ENCODE data around the gene NFIA. TPM values are rescaled to one million over a fixed set of nuclear protein-coding genes. Genes with fewer than 3 reads are reported as not detected.

Gene NFIA
- total RNA-seq, 1 experiment from 2014 or later: 12.6 TPM

- in situ Hi-C loops (cut with HindIII; ENCODE audit: low pct_unique_long_range_greater_than_20kb, low sequenced_read_pairs): no loop called here
- DNase-seq (ENCODE audit: low read depth, low spot score): no peak
These were observed 100.1 kb downstream of the NFIA start for GRCh38 chr1:61182480-61182879.

- DNase-seq (ENCODE audit: low read depth, low spot score): no peak
- in situ Hi-C loops (cut with HindIII; ENCODE audit: low pct_unique_long_range_greater_than_20kb, low sequenced_read_pairs): no loop called here
These were observed 101.2 kb downstream of the NFIA start for GRCh38 chr1:61183471-61184039.

GRCh38 chr1:61184040-61184713 is 101.8 kb downstream of the NFIA start:
- in situ Hi-C loops (cut with HindIII; ENCODE audit: low pct_unique_long_range_greater_than_20kb, low sequenced_read_pairs): no loop called here
- DNase-seq (ENCODE audit: low read depth, low spot score): peak; percentile 37

- no peak for DNase-seq (ENCODE audit: low read depth, low spot score)
- in situ Hi-C loops (cut with HindIII; ENCODE audit: low pct_unique_long_range_greater_than_20kb, low sequenced_read_pairs): no loop called here
These were observed 102.3 kb downstream of the NFIA start for GRCh38 chr1:61184714-61185106.

- no peak for DNase-seq (ENCODE audit: low read depth, low spot score)
- in situ Hi-C loops (cut with HindIII; ENCODE audit: low pct_unique_long_range_greater_than_20kb, low sequenced_read_pairs): no loop called here
These were observed 104.4 kb downstream of the NFIA start for GRCh38 chr1:61186753-61187152.

GRCh38 chr1:61187352-61188086 is 105.2 kb downstream of the NFIA start:
- no peak for DNase-seq (ENCODE audit: low read depth, low spot score)
- in situ Hi-C loops (cut with HindIII; ENCODE audit: low pct_unique_long_range_greater_than_20kb, low sequenced_read_pairs): no loop called here

- in situ Hi-C loops (cut with HindIII; ENCODE audit: low pct_unique_long_range_greater_than_20kb, low sequenced_read_pairs): no loop called here
- no peak for DNase-seq (ENCODE audit: low read depth, low spot score)
These were observed 107.8 kb downstream of the NFIA start for GRCh38 chr1:61190153-61190552.

GRCh38 chr1:61190618-61191432 is 108.5 kb downstream of the NFIA start:
- DNase-seq (ENCODE audit: low read depth, low spot score): no peak
- in situ Hi-C loops (cut with HindIII; ENCODE audit: low pct_unique_long_range_greater_than_20kb, low sequenced_read_pairs): no loop called here

- in situ Hi-C loops (cut with HindIII; ENCODE audit: low pct_unique_long_range_greater_than_20kb, low sequenced_read_pairs): no loop called here
- no peak for DNase-seq (ENCODE audit: low read depth, low spot score)
These were observed 109.0 kb downstream of the NFIA start for GRCh38 chr1:61191433-61191720.

- in situ Hi-C loops (cut with HindIII; ENCODE audit: low pct_unique_long_range_greater_than_20kb, low sequenced_read_pairs): no loop called here
- no peak for DNase-seq (ENCODE audit: low read depth, low spot score)
These were observed 110.4 kb downstream of the NFIA start for GRCh38 chr1:61192663-61193330.

GRCh38 chr1:61193808-61194207 is 111.4 kb downstream of the NFIA start:
- in situ Hi-C loops (cut with HindIII; ENCODE audit: low pct_unique_long_range_greater_than_20kb, low sequenced_read_pairs): no loop called here
- no peak for DNase-seq (ENCODE audit: low read depth, low spot score)

- in situ Hi-C loops (cut with HindIII; ENCODE audit: low pct_unique_long_range_greater_than_20kb, low sequenced_read_pairs): no loop called here
- no peak for DNase-seq (ENCODE audit: low read depth, low spot score)
These were observed 116.2 kb downstream of the NFIA start for GRCh38 chr1:61198554-61198953.

- DNase-seq (ENCODE audit: low read depth, low spot score): no peak
- in situ Hi-C loops (cut with HindIII; ENCODE audit: low pct_unique_long_range_greater_than_20kb, low sequenced_read_pairs): no loop called here
These were observed 118.7 kb downstream of the NFIA start for GRCh38 chr1:61201035-61201434.

- in situ Hi-C loops (cut with HindIII; ENCODE audit: low pct_unique_long_range_greater_than_20kb, low sequenced_read_pairs): no loop called here
- DNase-seq (ENCODE audit: low read depth, low spot score): no peak
These were observed 120.7 kb downstream of the NFIA start for GRCh38 chr1:61202854-61203598.

GRCh38 chr1:61204528-61204927 is 122.2 kb downstream of the NFIA start:
- no peak for DNase-seq (ENCODE audit: low read depth, low spot score)
- in situ Hi-C loops (cut with HindIII; ENCODE audit: low pct_unique_long_range_greater_than_20kb, low sequenced_read_pairs): no loop called here

GRCh38 chr1:61207416-61207815 is 125.1 kb downstream of the NFIA start:
- DNase-seq (ENCODE audit: low read depth, low spot score): peak; percentile 61
- in situ Hi-C loops (cut with HindIII; ENCODE audit: low pct_unique_long_range_greater_than_20kb, low sequenced_read_pairs): no loop called here

- no peak for DNase-seq (ENCODE audit: low read depth, low spot score)
- in situ Hi-C loops (cut with HindIII; ENCODE audit: low pct_unique_long_range_greater_than_20kb, low sequenced_read_pairs): no loop called here
These were observed 125.8 kb downstream of the NFIA start for GRCh38 chr1:61208172-61208571.

Measured in SK-MEL-5 (cell line).